Middle frontal gyrus (tissue), 1 donor: ENCODE results near the gene CGB3.

Source experiments
- DNase-seq: peaks from one replicate; pipeline ENCODE4 v3.0.0-alpha.2; 2015; ENCODE audit warnings: low spot score; ENCODE audit errors: extremely low spot score

Gene CGB3

GRCh38 chr19:49016067-49016839 lies 7.9 kb downstream of the CGB3 start:
- no peak for DNase-seq

GRCh38 chr19:49014870-49015255 lies 9.3 kb downstream of the CGB3 start:
- DNase-seq, result no peak

DNA sequence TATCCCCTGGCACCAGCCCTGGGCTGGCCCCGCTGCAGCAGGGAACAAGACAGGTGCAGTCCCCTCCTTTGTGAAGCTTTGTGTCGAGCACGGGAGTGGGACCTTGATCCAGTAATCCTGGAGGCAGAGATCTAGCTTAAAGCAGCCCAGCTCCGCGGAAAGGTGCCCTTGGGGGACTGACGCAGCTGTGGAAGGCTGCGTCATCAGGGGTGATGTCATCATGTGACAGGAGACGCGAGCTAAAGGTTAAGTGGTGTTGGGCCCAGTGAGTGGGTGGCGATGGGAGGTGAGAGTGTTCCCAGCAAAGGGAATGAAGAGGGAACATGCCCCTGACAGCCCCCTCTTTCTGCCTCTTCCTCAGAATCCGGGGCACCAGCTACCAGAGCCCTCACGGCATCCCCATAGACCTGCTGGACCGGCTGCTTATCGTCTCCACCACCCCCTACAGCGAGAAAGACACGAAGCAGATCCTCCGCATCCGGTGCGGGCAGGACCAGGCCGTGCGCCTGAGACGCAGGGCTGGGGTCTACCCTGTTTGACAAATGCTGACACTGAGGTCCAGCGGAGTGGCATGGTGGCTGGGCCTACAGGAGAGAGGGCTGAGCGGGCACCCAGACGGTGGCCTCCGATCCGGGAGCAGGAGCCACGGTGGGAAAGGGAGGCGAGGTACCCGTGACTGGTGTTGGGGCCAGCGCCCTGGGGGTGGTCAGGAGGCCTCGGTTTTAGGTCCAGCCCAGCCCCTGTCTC lies 9.8 kb downstream of the CGB3 start:
- DNase-seq, result no peak

DNA sequence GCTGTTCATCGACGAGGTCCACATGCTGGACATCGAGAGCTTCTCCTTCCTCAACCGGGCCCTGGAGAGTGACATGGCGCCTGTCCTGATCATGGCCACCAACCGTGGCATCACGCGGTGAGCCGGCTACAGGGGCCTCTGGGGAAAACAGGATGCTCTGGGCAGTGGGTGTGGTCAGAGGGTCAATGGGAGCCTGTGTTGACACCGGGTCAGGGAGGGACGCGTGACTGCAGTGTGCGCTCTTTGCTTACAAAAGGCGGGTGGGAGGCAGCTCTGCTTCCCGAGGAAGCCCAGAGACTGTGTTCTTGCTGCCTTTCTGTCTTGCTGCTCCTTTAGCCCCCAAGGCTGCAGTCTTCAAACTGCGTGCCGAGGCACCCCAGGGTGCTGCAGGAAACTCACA lies 12.9 kb downstream of the CGB3 start:
- DNase-seq, result no peak

- no peak for DNase-seq
Observed at GRCh38 chr19:49010453-49010852, 13.7 kb downstream of the CGB3 start.

DNA sequence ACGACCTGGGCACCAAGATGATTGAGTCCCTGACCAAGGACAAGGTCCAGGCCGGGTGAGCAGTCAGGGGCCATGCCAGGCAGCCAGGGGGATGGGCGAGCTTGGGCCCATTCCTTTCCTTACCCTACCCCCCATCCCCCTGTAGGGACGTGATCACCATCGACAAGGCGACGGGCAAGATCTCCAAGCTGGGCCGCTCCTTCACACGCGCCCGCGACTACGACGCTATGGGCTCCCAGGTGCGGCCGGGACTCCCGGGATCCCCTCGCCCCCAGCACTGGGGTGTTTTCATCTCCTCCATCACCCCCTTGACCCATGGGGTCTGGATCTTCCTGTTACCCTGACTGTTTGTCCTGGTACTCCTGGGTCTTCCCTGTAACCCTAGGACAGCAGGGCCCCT lies 14.3 kb downstream of the CGB3 start:
- no peak for DNase-seq

DNA sequence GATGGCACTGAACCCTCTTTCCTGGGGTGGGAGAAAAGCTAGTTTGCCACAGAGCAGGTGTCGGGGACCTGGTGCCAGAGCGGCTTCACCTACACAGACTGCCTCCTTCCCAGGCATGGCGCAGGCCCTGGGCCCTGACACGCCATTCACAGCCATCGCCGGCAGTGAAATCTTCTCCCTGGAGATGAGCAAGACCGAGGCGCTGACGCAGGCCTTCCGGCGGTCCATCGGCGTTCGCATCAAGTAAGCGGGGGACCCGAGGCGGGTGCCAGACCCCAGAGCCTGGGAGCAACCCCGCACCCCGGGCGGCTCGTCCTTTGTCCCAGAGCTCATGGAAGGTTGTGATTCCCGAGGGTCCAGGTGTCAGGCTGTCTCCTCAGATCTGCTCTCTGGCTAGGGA lies 17.2 kb downstream of the CGB3 start:
- no peak for DNase-seq

DNA sequence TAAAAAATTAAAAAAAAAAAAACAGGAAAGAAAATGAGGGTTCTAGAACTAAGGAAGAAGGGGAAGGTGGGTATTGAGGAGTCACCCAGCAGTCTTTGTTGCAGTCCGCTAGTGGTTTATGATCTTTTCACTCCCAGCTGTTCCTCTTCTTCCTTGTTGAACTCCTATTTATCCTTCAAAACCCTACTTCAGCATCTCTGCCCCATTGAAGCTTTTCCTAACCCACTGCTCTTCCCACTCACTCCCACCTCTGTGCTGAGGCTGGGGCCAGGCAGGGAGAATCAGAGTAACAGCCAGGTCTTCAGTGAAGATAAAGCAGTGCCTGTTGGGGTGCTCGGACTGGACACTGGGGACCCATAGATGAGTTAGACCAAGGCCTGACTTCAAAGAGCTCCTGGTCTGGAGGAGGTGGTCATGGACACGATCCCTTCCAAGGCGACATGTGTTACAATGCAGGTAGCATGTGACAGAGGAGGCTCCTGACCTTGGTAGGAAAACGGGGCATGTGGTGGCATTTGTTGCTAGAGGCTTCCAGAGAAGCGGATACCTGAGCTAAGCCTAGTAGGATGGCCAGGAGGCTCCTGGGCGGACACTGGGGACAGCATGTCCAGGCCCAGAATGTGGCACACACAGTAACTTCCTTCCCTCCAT lies 19.0 kb downstream of the CGB3 start:
- no peak for DNase-seq

DNA sequence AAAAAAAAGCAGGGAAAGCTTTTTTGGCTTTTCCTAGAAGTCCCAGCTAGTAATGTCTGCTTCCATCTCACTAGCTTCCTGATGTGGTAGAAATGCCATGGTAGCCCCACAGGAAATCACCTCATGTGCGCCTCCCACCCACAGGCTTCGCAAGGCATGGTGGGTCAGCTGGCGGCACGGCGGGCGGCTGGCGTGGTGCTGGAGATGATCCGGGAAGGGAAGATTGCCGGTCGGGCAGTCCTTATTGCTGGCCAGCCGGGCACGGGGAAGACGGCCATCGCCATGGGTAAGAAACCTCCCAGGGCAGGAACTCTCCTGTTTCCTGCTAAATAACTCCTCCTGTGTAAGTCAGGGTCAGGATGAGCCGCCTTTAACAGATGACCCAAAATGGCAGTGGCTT lies 20.0 kb downstream of the CGB3 start:
- DNase-seq, result no peak

- DNase-seq, result no peak
Observed at GRCh38 chr19:48999481-49000325, 24.4 kb downstream of the CGB3 start.

DNA sequence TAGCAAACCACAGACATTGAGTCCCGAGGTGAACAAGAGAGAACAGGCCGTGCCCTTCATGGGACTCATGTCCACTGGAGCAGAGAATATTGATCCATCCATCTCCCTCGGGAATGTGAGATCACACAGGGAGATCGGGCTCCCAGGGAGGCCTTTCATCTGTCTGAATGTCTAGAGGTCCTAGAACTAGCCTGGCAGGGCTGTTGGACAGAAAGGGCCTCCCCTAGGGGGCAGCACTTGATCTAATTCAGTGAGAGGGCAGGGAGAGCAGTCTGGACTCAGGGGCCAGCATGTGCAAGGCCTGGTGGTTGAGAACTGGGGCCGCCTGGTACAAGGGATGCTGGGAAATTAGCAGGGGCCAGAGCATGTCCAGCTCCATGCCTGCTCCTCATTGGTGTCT lies 26.2 kb downstream of the CGB3 start:
- DNase-seq, result no peak

- DNase-seq, result no peak
Observed at GRCh38 chr19:48994035-48994386, 30.1 kb downstream of the CGB3 start.

- peak; percentile 99 for DNase-seq
Observed at GRCh38 chr19:48993175-48994034, 30.7 kb downstream of the CGB3 start, which contains the start of the genes GYS1 and RUVBL2. Gene GYS1, minus strand, starts transcription at chr19:48993309. Its CDS starts 197 bp downstream, at chr19:48993112. Gene RUVBL2, plus strand, starts transcription at chr19:48993887. Its CDS starts 25 bp downstream, at chr19:48993912.

GRCh38 chr19:48992581-48993174 lies 31.5 kb downstream of the CGB3 start:
- no peak for DNase-seq

- no peak for DNase-seq
Observed at GRCh38 chr19:48991873-48992580, 32.1 kb downstream of the CGB3 start.

GRCh38 chr19:48991011-48991609 lies 33.0 kb downstream of the CGB3 start:
- no peak for DNase-seq

DNA sequence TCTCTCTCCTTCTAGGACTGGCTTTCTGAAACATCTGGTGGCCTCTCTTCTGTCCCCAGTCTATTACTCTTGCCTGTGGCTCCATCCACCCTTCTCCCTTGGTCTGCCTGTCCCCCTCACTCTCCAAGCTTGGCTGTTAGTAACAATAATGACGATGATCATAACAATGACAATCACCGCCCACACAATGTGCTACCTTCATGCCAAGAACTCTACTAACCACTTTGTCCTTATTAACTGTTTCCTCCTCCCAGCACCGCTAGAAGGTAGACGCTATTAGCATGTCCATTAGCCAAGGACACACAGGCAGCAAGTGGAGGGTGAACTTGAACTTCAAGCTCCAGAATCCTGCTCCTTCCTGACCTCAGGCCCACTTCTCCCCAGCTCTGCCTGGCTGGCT lies 33.7 kb downstream of the CGB3 start:
- no peak for DNase-seq

GRCh38 chr19:48989701-48990291 lies 34.3 kb downstream of the CGB3 start:
- no peak for DNase-seq

- no peak for DNase-seq
Observed at GRCh38 chr19:48988860-48989259, 35.3 kb downstream of the CGB3 start.
